GM20431 (cell line): ENCODE measurements around the gene OSBPL2.

Experiments
- in situ Hi-C: fragments of 300-500 bp; cut with MseI, MboI; formaldehyde crosslinking; loops from one replicate; pipeline ENCODE4 v1.15.0; 2020; ENCODE audit warnings: low sequenced_read_pairs; ENCODE audit not compliant: unreplicated experiment

The OSBPL2 gene

DNA sequence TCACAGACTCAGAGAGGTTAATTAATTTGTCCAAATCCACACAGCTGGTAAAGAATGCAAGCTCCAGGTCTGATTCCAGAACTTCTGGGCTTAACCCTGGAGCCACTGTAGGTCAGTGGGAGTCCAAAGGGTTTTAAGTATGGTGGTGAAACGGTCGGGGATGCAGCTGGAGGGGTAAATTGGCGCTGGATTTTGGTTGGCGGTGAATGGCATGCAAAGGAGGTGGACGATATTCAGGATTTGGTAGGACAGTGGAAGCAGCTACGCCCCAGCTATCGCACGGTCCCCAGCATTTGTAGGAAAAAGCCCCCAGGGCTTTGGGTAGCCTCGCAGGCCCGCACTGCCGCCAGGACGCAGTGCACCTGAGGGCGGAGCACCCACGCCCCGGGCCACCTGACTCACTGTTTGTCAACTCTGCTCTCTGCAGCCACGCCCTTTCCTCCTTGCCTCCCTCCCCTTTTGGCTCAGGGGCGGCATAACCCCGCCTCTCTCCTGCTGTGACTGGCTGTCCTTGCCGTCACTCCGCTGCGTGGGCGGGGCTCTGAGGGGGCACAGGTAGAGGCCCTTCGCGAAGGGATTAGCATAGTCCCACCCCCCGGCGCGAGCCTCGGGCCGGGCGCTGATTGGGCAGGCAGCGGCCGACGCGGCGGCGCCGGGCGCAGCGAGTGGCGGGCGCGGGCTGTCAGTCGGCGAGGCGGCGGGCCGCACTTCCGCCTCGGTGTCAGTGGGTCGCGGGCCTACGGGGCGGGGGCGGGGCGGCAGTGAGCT lies at the start of gene OSBPL2:
Gene OSBPL2 (plus strand): TSS at position 721 of the 768 bp plus-strand sequence. CDS start 17,664 bp downstream, outside the sequence.
- in situ Hi-C loops: no loop called here

DNA sequence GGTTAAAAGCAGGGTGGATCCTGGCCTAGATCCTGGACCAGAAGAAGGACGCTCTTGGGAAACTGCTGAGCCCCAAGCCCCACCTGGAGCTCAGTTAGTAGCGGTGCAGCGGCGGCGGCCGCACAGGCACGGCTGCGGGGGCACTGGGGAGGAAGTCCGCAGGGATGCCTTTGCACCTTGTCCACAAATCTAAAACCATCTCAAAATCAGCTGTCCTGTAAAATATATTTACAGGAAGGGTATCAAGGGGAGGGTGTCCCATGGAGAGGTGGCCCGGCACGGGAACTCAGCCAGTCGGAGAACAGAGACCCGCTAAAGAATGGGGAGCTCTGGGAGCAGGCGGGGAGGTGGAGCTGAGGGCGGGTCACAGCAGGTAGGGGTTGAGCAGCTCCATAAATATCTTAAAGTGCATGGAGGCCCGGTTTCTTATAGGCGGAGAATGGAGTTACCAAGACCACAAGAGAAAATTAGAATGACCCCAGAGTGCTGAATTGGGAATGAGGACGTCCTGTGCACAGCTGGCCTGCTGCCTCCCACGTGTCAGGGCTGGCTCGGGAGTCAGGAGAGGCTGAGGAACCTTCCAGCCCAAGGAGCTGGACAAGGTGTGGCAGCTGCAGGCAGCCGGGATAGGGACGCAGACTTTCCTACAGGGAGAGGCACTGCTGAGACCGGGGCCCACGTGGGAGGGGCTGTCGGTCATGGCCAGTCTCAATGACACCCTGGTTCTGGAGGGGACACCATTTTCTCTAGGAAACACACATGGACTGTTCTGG lies 47.5 kb upstream of the OSBPL2 start:
- in situ Hi-C loops: no loop called here

DNA sequence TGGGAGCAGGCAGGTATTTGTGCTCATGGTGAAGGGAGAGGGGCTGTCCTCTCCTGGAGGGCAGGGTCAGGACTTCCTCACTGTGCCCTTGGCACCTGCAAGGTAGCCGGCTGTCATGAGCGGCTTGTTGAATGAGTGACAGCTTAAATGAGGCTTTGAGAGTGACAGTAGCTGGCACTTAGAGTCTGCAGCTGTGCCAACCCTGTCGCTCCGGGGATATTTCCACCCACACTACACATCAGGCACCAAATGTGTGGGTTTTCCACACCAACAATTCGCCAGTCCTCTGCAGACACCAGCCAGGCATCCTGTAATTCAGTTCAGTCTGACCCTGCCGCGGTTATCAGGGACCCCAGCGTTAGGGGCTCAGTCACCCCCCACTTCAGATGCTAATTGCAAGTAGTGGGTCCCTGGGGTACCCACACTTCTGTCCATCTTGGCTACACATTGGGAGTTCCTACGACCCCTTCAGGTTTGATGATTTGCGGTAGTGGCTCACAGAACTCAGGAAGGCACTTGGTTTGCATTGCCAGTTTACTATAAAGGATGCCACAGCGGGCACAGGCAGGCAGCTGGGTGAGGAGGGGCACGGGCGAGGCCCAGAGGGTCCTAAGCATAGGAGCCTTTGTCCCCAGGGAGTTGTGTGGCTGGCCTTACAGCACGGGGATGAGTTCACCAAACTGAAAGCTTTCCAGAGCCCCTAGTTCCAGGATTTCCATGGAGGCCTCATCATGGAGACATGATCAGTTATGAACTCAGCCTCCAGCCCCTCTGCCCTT lies 46.4 kb upstream of the OSBPL2 start:
- in situ Hi-C loops: no loop called here

DNA sequence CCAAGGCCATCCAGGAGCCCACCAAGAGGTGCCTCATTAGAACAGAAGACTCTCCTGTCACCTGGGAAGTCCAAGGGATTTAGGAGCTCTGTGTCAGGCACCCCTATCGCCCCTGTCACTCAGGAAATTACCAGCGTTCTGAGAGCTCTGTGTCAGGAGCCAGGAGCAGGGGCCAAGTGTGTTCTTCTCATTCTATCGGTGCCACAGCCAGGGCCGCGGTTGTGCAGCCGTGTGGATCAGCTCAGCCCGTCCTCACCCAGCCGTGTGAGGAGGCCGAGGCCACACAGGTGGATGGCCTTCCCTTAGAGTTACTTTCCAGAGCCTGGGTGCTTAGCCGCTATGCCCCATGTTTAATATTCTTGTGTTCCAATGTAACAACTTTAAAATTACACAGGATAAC lies 45.7 kb upstream of the OSBPL2 start:
- in situ Hi-C loops: no loop called here

DNA sequence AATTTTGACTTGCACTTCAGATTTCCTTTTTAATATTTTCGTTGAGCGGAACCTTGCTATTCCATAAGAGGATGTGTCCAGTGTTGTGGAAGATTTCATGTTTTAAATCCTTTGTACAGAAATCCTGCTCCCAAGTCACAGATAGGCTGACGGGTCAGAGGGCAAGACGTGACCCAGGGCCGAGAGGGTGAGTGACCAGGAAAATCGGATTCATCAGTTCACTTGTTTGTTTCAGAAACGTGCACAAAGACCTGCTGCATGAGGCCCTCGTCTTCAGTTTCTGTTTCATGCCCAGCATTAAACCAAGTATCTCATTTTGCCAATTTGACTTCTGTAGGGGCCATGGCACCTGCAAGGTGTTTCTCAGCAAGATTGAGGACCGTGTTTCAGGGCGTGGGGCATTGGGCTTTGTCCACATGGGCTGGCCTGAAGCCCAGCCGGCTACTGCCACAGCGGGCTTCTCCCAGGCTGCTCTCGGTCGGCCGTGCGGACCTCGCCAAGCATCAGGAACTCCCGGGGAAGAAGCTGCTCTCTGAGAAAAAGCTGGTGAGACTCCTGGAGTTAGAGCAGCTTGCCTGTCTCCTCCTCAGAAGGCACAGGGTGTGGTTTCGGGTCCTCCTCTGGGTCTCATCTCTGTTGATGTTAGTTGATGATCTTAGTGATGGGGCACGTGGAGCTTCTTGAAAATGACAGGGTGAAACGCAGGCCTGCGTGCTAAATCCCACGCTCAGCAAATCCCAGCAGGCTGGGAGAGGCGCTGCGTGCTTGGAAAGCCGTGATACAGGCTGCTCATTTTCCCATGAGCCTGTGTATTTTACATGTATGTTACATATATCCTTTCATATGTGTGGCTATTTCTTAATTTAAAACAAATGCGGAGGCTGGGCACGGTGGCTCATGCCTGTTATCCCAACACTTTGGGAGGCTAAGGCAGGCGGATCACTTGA lies 45.0 kb upstream of the OSBPL2 start:
- in situ Hi-C loops: no loop called here

DNA sequence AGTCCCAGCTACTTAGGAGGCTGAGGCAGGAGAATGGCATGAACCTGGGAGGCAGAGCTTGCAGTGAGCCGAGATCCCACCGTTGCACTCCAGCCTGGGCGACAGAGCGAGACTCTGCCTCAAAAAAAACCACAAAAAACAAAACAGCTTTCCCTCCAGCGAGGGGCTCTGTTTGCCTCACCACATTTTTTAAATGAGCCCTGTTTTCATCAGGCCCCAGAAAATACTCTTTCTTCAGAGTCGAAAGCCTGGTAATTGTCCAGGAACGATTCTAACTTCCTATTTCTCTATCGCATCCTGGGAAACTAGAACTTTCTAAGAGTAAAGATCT lies 43.3 kb upstream of the OSBPL2 start:
- in situ Hi-C loops: no loop called here

DNA sequence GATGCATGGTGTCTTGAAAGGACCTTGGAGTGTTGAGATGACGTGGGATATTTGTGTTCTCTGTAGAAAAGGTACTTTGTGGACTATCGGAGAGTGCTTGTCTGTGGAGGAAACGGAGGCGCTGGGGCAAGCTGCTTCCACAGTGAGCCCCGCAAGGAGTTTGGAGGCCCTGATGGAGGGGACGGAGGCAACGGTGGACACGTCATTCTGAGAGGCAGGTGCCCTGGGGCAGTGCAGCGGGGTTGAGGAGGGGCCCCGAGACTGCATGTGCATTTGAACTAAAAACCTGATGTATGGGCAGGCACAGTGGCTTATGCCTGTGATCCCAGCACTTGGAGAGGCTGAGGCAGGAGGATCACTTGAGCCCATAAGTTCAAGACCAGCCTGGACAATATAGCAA lies 42.6 kb upstream of the OSBPL2 start:
- in situ Hi-C loops: no loop called here

DNA sequence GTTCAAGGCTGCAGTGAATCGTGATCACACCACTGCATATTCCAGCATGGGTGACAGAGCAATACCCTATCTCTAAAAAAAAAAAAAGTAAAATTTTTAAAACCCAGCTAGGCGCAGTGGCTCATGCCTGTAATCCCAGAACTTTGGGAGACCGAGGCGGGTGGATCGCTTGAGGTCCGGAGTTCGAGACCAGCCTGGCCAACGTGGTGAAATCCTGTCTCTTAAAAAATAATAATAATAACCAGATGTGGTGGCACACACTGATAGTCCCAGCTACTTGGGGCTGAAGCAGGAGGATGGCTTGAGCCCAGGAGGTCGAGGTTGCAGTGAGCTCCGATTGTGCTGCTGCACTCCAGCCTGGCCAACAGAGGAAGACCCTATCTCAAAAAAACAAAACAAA lies 42.0 kb upstream of the OSBPL2 start:
- in situ Hi-C loops: no loop called here

DNA sequence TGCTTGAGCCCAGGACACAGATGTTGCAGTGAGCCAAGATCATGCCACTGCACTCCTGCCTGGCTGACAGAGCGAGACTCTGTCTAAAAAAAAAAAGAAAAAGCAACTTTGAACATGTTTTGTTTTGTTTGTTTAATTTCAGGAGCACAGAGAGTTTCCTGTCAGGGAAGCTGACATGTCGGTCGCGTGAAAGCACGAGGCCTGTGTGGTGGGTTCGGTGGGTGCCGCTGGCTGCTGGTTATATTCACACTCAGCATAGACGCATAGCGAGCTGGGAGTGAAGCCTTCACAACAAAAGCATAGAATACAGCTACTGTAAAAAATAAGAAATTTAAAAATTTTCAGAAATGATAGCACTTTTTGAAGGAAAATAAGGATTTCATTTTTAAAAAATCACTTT lies 41.0 kb upstream of the OSBPL2 start:
- in situ Hi-C loops: no loop called here

DNA sequence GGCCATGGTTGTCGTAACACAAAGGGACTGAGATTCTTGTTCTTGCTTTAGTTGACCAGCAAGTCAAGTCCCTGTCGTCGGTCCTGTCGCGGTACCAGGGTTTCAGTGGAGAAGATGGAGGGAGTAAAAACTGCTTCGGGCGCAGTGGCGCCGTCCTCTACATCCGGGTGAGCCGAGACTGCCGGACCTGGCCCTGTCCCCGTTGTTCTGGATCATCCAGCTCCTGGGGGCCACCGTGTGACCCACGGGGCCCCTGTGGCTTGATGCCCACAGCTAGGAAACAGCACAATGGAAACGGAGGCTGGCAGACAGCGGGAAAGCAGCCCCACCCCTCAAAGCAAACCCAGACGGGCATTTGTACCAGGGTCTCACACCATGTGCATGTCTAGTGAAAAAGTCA lies 40.5 kb upstream of the OSBPL2 start:
- in situ Hi-C loops: no loop called here

DNA sequence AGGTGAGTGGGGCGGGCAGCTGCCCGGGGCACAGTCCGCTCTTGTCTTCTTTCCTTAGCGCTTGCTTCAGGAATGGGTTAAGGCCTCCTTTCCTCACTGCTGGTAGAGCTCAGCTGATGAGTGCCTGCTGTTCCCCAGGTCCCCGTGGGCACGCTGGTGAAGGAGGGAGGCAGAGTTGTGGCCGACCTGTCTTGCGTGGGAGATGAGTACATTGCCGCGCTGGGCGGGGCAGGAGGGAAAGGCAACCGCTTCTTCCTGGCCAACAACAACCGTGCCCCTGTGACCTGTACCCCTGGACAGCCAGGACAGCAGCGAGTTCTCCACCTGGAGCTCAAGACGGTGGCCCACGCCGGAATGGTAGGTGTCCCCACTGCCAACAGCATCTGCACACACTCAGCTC lies 39.8 kb upstream of the OSBPL2 start:
- in situ Hi-C loops: no loop called here

DNA sequence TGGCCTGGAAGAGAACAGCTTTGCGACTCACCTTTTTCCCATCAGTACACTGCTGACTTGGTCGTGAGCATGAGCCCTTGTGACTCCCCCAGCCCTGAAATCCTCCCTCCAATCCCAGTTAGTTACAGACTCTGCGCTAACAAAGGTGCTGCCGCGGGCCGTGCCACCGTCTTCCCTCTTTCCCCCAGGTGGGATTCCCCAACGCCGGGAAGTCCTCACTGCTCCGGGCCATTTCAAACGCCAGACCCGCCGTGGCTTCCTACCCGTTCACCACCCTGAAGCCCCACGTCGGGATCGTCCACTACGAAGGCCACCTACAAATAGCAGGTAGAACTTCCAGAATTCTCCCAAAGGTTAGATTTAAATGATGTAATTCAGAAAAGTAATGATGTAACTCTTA lies 39.4 kb upstream of the OSBPL2 start:
- in situ Hi-C loops: no loop called here

DNA sequence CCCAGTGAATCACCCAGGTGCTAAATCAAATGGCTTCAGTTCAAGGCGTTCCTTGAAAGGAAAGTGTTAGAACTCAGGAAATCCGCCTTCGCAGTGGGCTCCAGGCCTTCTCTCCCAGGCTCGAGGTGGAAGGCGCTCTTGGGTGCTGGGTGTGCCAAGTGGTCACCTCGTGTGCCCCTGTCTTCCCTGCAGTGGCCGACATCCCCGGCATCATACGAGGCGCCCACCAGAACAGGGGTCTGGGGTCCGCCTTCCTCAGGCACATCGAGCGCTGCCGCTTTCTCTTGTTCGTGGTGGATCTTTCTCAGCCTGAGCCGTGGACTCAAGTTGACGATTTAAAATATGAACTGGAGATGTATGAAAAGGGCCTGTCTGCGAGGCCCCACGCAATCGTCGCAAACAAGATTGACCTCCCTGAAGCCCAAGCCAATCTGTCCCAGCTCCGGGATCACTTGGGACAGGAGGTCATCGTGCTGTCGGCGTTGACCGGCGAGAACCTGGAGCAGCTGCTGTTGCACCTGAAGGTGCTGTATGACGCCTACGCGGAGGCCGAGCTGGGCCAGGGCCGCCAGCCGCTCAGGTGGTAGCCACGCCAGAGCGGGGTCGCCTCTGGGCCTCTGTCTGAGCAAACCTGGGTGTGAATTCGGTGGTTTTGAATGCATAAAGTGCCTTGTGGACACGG lies 37.7 kb upstream of the OSBPL2 start:
- in situ Hi-C loops: no loop called here

DNA sequence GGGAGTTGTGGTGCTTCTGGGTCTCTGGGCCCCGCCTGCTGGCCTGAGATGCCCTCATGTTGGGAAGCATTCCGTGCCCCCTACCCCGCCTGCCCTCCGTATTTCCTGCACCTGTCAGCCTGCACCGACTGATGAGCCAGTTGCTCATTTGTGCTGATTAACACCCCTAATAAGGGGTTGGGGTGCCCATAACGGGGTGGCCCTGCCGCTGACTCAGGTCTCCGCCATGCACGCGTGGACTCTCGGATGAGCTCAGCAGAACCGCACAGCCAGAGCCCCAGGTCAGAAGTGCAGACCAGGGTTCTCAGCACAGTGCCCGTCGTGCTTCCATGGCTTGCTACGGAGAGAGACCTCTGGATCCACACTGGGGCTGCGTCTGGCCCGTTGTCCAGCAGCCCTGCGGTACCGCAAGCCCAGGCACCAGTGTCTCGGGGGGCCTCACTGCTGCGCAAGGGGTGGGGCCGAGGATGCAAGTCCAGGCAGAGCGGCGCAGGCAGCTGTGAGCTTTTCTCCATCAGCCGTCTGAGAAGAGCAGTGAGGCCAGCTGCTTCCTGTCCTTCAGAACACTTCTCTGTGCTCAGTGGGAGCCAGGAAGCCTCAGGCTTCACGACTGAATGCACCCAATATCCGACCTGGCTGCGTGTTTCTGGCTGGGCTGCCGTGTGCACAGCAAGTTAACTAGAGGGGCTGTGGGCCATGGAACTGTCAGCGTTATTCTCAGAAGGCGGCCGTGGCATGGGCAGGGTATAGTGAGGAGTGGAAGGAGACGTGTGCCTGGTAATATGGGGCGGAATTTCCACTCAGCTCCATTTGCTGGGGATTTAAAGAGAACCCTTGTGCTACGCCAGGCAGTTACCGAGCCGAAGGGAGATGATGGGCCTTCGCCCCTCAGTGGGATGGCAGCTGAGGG lies 36.9 kb upstream of the OSBPL2 start:
- in situ Hi-C loops: no loop called here

DNA sequence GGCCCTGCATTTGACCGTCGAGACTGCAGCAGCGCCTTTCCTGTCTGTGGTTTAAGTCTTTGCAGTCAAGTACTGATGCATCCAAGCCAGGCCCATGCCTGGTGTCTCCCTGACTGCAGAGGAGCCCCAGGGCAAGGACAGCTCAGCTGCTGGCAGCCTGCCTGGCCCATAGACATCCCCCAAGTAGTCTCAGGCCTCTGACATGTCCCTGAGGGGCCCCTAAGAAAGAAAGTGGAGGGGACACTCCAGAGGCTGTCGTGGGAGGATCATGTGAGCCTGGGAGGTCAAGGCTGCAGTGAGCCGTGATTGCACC lies 36.3 kb upstream of the OSBPL2 start:
- in situ Hi-C loops: no loop called here

DNA sequence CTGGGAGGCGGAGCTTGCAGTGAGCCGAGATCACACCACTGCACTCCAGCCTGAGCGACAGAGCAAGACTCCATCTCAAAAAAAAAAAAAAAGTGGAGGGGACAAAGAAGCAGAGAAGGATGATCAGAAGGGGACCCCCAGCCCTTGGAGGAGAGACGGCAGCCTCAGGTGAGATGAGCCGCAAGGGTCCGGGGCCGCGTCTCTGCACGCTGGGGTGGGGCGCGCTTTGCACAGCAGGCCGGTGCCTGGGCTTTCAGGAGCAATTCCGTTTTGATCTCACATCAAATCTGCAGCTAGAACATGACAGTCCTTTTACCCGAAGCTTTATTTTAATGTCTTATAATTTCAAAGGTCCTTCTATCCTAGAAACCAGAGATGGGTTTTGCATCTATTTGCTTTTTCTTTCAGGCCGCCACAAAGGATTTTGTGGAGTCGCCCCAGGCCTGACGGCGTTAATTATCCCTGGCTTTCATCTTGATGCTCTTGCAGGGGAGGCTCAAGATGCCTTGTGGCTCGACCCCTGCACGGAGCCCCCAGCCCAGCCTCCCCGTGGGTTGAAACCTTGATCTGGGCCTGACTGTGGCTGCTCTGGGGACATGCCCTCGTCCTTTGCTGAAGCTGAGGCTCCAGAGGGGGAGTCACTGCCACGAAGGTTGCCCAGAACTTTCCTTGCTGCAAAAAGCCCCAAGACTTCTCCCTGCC lies 35.5 kb upstream of the OSBPL2 start:
- in situ Hi-C loops: no loop called here

DNA sequence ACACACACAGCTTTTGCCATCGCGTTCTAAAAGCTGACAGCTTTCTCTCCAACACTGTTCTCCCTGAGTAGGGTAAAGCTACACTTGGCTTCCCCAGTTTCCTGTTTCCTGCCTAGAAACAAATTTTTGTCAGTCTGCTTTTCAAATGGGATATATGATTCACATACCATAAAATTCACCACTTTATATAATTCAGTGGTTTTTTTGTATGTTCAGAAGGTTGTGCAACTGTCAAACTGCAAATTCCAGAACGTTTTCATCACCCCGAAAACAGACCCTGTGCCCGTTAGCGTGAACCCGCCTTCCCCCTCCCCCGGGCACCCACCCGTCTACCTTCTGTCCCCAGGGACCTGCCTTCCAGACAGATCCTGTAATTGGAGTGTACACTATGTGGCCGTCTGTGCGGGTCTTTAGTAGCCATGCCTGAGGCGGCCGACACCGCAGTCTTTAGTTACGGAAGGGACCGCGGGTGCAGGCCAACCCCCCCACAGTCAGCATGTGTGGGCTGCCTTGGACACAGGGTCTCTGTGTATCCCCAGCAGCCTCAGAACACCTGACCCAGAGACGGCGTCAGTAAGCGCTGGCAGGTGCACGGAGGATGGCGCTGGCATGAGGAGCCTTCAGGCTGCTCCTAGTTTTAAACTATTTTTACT lies 34.8 kb upstream of the OSBPL2 start:
- in situ Hi-C loops: no loop called here
